Panc1 (cell line): ENCODE data around the gene SLC3A2. TPM values are rescaled to one million over a fixed set of nuclear protein-coding genes. Genes with fewer than 3 reads are reported as not detected.

Experiments used
- ATAC-seq: fragments of 200-7000 bp; cut with Tn5 transposase; 2 replicates; pipeline ENCODE4 v1.9.1; 2020; ENCODE audit warnings: mild to moderate bottlenecking, moderate library complexity
- BruUV-seq: library from RNA; stranded (reverse); fragments of 400-500 nt; replicated peaks from 2 replicates; lab custom pipeline; 2021; lab: Mats Ljungman, UMichigan
- CTCF ChIA-PET: fragments of 300-600 bp; sonication (Branson Sonifier 250); formaldehyde crosslinking; loops from one replicate; lab custom pipeline; 2022; ENCODE audit warnings: antibody characterized with exemption; lab: Charles Lee
- POLR2A ChIA-PET: fragments of 300-600 bp; sonication (Branson Sonifier 250); formaldehyde crosslinking; loops from one replicate; lab custom pipeline; 2022; ENCODE audit warnings: antibody characterized with exemption; lab: Charles Lee
- DNase-seq: peaks from one replicate; pipeline ENCODE4 v3.0.0-alpha.2; 2010; ENCODE audit warnings: low read depth, low spot score
- H3K27ac ChIP-seq: 2 replicates; pipeline ENCODE4 v1.5.1; 2011; ENCODE audit warnings: mild to moderate bottlenecking, low read length, inconsistent platforms
- H3K27me3 ChIP-seq: fragments of 200-500 bp; sonication (Bioruptor generic); 2 replicates; pipeline ENCODE4 v1.6.0; 2014; ENCODE audit warnings: low read length, inconsistent platforms; ENCODE audit not compliant: control insufficient read depth, insufficient read depth
- H3K36me3 ChIP-seq: fragments of 200-500 bp; sonication (Bioruptor generic); 2 replicates; pipeline ENCODE4 v1.5.1; 2014; ENCODE audit warnings: inconsistent platforms, mild to moderate bottlenecking, low read length, moderate library complexity; ENCODE audit not compliant: control insufficient read depth, insufficient read depth
- H3K4me1 ChIP-seq: 2 replicates; pipeline ENCODE4 v1.5.1; 2011; ENCODE audit warnings: inconsistent platforms, mild to moderate bottlenecking, low read length, moderate library complexity; ENCODE audit not compliant: control insufficient read depth, insufficient read depth
- H3K4me3 ChIP-seq, 2 experiments: 2 replicates each; pipeline ENCODE4 v1.5.1; 2011 to 2012; ENCODE audit warnings: low read depth in 2 of 2, low read length in 2 of 2, mild to moderate bottlenecking in 2 of 2, inconsistent platforms in 1 of 2, moderate library complexity in 1 of 2
- H3K9me3 ChIP-seq: fragments of 200-500 bp; sonication (Bioruptor generic); 2 replicates; pipeline ENCODE4 v1.5.1; 2014; ENCODE audit warnings: low read depth, mild to moderate bottlenecking, inconsistent platforms, low read length, moderate library complexity; ENCODE audit not compliant: control insufficient read depth, insufficient read depth
- POLR2AphosphoS5 ChIP-seq: IDR thresholded peaks from 2 replicates; pipeline ENCODE4 v1.6.1; 2012; ENCODE audit warnings: mild to moderate bottlenecking, low read depth, low read length, moderate library complexity
- SIN3A ChIP-seq: IDR thresholded peaks from 2 replicates; pipeline ENCODE4 v1.6.1; 2012; ENCODE audit warnings: low read depth, mild to moderate bottlenecking, low read length, moderate library complexity, borderline replicate concordance; ENCODE audit not compliant: insufficient read depth
- TCF7L2 ChIP-seq: IDR thresholded peaks from 2 replicates; pipeline ENCODE4 v1.6.1; 2011; ENCODE audit warnings: mild to moderate bottlenecking, low read depth, low read length, inconsistent platforms
- in situ Hi-C: cut with HindIII; loops from 2 replicates; pipeline ENCODE4 v1.10.0; 2016; ENCODE audit warnings: low sequenced_read_pairs, low pct_unique_long_range_greater_than_20kb
- intact Hi-C: fragments of 100-400 bp; cut with micrococcal nuclease; formaldehyde crosslinking; loops from one replicate; pipeline ENCODE4 v1.10.0; 2022; ENCODE audit not compliant: unreplicated experiment
- total RNA-seq: library from RNA; stranded (reverse); gene quantifications from one replicate; pipeline ENCODE4 v1.2.1, GENCODE V29; 2021; ENCODE audit not compliant: unreplicated experiment
- TF ChIP-seq, protein P1 (sequence below): fragments of 450-650 bp; IDR thresholded peaks from 2 replicates; pipeline ENCODE4 v1.5.1; 2017; ENCODE audit warnings: mild to moderate bottlenecking
- TF ChIP-seq, protein P2 (sequence below), 2 experiments: IDR thresholded peaks; 2 replicates each; pipeline ENCODE4 v1.6.1; 2011 to 2012; ENCODE audit warnings: low read depth in 2 of 2, control low read depth in 1 of 2, low read length in 1 of 2, mild to moderate bottlenecking in 1 of 2, moderate library complexity in 1 of 2; ENCODE audit not compliant: insufficient read depth in 1 of 2

Gene SLC3A2
- total RNA-seq, 1 experiment from 2014 or later: 184 TPM

DNA sequence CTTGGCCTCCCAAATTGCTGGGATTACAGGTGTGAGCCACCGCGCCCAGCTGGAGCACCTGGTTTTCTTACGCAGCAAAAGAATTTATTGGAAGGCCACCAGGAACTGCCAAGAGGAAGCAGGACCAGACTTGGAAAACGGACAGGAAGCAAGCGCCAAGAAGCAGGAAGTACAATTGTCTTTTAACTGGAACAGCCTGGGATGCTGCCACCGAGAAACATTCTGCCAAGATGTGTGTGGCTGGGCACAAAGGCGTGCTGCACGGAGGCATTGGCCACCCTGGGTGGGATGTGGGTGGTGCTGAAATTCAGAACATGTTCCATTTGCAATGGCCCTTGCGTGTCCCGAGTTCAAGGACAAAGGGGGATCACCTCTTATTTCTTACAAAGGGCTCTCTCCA is 15.4 kb downstream of the SLC3A2 start:
- DNase-seq: no peak
- H3K4me1 ChIP-seq: no peaks in the 10 kb centered on the region
- ATAC-seq: no peak
- H3K4me3 ChIP-seq: no peak overlapping the region
- H3K36me3 ChIP-seq: no peaks in the 10 kb centered on the region
- BruUV-seq: no TSS peak
- intact Hi-C loops: no loop called here
- in situ Hi-C loops: no loop called here
- no peaks in the 10 kb centered on the region for H3K27me3 ChIP-seq
- TF ChIP-seq, protein P1, sequence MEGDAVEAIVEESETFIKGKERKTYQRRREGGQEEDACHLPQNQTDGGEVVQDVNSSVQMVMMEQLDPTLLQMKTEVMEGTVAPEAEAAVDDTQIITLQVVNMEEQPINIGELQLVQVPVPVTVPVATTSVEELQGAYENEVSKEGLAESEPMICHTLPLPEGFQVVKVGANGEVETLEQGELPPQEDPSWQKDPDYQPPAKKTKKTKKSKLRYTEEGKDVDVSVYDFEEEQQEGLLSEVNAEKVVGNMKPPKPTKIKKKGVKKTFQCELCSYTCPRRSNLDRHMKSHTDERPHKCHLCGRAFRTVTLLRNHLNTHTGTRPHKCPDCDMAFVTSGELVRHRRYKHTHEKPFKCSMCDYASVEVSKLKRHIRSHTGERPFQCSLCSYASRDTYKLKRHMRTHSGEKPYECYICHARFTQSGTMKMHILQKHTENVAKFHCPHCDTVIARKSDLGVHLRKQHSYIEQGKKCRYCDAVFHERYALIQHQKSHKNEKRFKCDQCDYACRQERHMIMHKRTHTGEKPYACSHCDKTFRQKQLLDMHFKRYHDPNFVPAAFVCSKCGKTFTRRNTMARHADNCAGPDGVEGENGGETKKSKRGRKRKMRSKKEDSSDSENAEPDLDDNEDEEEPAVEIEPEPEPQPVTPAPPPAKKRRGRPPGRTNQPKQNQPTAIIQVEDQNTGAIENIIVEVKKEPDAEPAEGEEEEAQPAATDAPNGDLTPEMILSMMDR: no peak
- TF ChIP-seq SIN3A (no peak), TCF7L2 (no peak), POLR2AphosphoS5 (no peak)
- POLR2A ChIA-PET: no interaction called here
- CTCF ChIA-PET: no interaction called here
- no peaks in the 10 kb centered on the region for H3K9me3 ChIP-seq
- H3K27ac ChIP-seq: no peak overlapping the region

DNA sequence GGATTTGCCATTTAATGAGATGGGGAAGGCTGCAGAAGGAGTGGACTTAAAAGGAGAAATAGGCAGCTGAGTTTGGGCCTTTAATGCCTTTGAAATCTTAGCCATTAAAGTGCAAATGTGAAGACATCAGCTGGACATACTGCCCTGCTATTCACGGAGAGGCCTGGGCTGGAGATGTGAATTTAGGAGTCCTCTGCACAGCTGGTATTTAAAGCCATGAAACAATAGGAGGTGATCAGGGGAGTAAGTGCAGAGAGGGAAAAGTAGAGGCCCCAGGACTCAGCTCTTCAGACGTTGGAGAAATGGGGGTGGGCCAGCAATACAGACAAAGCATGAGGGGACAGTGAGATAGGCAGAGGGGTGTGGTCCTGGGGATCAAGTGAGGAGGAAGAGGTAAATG is 16.6 kb downstream of the SLC3A2 start:
- Histone ChIP-seq H3K27ac (no peak overlapping the region), H3K9me3 (no peaks in the 10 kb centered on the region), H3K4me1 (no peaks in the 10 kb centered on the region), H3K4me3 (no peak overlapping the region), H3K27me3 (no peaks in the 10 kb centered on the region), H3K36me3 (no peaks in the 10 kb centered on the region)
- BruUV-seq: no TSS peak
- DNase-seq (no peak), ATAC-seq (no peak)
- in situ Hi-C loops (no loop called here), intact Hi-C loops (no loop called here)
- ChIA-PET POLR2A (no interaction called here), CTCF (interaction anchor here (0.5 kb wide), 1 partner anchor 26 kb away, joined by 8 read pairs; no protein-coding TSS in a partner anchor)
- TF ChIP-seq, protein P2, sequence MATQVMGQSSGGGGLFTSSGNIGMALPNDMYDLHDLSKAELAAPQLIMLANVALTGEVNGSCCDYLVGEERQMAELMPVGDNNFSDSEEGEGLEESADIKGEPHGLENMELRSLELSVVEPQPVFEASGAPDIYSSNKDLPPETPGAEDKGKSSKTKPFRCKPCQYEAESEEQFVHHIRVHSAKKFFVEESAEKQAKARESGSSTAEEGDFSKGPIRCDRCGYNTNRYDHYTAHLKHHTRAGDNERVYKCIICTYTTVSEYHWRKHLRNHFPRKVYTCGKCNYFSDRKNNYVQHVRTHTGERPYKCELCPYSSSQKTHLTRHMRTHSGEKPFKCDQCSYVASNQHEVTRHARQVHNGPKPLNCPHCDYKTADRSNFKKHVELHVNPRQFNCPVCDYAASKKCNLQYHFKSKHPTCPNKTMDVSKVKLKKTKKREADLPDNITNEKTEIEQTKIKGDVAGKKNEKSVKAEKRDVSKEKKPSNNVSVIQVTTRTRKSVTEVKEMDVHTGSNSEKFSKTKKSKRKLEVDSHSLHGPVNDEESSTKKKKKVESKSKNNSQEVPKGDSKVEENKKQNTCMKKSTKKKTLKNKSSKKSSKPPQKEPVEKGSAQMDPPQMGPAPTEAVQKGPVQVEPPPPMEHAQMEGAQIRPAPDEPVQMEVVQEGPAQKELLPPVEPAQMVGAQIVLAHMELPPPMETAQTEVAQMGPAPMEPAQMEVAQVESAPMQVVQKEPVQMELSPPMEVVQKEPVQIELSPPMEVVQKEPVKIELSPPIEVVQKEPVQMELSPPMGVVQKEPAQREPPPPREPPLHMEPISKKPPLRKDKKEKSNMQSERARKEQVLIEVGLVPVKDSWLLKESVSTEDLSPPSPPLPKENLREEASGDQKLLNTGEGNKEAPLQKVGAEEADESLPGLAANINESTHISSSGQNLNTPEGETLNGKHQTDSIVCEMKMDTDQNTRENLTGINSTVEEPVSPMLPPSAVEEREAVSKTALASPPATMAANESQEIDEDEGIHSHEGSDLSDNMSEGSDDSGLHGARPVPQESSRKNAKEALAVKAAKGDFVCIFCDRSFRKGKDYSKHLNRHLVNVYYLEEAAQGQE (IDR thresholded peaks at IDR 0.05; ENCODE audit: insufficient read depth in 1 of 2, low read depth in 2 of 2, low read length in 1 of 2): no peak
- TF ChIP-seq, protein P1: no peak
- TF ChIP-seq TCF7L2 (no peak), SIN3A (no peak), POLR2AphosphoS5 (no peak)
